ENCODE results near the gene RPS15.

DNA sequence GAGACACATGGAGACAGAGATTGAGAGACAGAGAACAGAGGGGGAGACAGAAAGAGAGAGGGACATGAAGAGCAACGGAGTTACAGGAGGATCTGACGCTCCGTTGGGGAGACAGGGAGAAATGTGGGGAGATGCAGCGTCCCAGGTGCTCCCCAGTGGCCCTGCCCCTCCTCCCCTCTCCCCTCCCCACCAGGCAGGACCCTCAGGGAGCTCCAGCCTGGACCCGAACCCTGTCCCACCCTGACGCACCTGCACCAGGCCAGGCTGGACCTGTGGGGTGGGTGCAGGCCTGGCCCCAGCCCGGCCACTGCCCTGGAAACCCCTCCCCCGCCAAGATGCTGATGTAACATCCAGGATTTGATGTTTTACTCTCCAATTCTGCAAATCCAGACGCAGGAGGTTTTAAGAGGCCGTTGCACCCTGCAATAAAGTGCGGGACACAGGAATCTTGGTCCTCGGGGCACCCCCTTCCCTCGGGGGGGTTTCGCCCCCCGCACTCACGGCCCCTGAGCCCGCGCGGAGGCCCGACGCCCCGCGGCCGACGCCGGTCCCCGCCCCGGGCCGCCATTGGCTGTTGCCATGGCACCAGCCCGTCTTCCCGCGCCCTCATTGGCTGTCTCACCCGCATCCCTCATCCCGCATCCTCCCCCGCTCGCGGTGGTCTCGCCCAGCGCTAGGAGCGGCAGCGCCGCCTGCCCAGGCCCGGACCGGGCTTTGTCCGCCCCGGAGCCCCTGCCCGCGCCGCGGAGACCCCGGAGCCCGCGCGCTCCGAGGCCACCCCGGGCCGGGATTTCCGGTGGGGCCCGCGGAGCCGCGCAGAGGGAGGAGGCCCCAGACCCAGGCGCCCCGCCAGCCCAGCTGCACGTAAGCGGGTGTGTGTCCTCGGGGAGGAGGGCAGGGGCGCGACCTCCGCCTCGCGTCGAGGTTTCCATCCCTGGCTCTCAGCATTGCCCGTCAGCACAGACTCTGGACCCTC lies 11.6 kb downstream of the RPS15 start, which contains the start of gene APC2:
- no peak for TF ChIP-seq CTCF (optimal IDR thresholded peaks at IDR 0.05 in 1 of 3, IDR thresholded peaks at IDR 0.05 in 1 of 3, conservative IDR thresholded peaks at IDR 0.05 in 1 of 3; ENCODE audit: extremely low read depth in 1 of 3, insufficient read depth in 2 of 3, low read length in 3 of 3)
- peak; percentile 62 for TF ChIP-seq EZH2 (IDR thresholded peaks at IDR 0.05; ENCODE audit: low read length)

Measured in keratinocyte (primary cell).